ENCODE measurements around the gene B3GALT5.

B3GALT5 gene

GRCh38 chr21:39673163-39673562 lies 60.4 kb downstream of the B3GALT5 start:
- no peak overlapping the region for H3K4ac ChIP-seq (ENCODE audit: low read depth in 1 of 2, low read length in 2 of 2)
- no peak overlapping the region for H3K14ac ChIP-seq (ENCODE audit: low read length in 2 of 2)
- H2AFZ ChIP-seq (ENCODE audit: low read depth, low read length) = no peak overlapping the region
- peaks cover 13% of the 10 kb centered on the region for H3K79me1 ChIP-seq (replicated peaks; ENCODE audit: low read length, poor library complexity, severe bottlenecking)
- H3K36me3 ChIP-seq (ENCODE audit: control insufficient read depth in 1 of 2, insufficient read depth in 2 of 2, low read depth in 1 of 2, low read length in 2 of 2) = no peaks in the 10 kb centered on the region
- H3K9me3 ChIP-seq (ENCODE audit: control insufficient read depth, low read length) = no peaks in the 10 kb centered on the region
- no peak overlapping the region for H3K23ac ChIP-seq (ENCODE audit: low read length in 2 of 2)
- no peak overlapping the region for H4K8ac ChIP-seq (ENCODE audit: low read length)
- WGBS = 93% methylated on average over 9 of the region's 9 CpGs
- H2BK120ac ChIP-seq (ENCODE audit: low read depth, low read length) = no peak overlapping the region
- H3K18ac ChIP-seq (ENCODE audit: low read depth in 1 of 2, low read length in 2 of 2) = no peak overlapping the region
- no peak for DNase-seq
- no peak overlapping the region for H3K4me2 ChIP-seq (ENCODE audit: low read length, poor library complexity, severe bottlenecking)
- H2AK5ac ChIP-seq (ENCODE audit: low read length, severe bottlenecking) = no peak overlapping the region
- H2BK12ac ChIP-seq (ENCODE audit: low read length in 2 of 2) = no peak overlapping the region
- peaks cover 21% of the 10 kb centered on the region for H3K4me1 ChIP-seq (ENCODE audit: control insufficient read depth, insufficient read depth, low read depth, low read length)
- no peak overlapping the region for H4K91ac ChIP-seq (ENCODE audit: low read length)
- H3K27me3 ChIP-seq (ENCODE audit: control insufficient read depth in 1 of 2, insufficient read depth in 1 of 2, low read length in 2 of 2) = peaks cover 0 to 3% of the 10 kb centered on the region in 2 experiments
- H3K9ac ChIP-seq (ENCODE audit: low read length) = no peak overlapping the region
- no peak overlapping the region for H3K27ac ChIP-seq (ENCODE audit: low read length, poor library complexity, severe bottlenecking)
- no peak overlapping the region for H3K4me3 ChIP-seq (ENCODE audit: insufficient read depth in 1 of 2, low read depth in 1 of 2, low read length in 2 of 2)
- no peak overlapping the region for H2BK5ac ChIP-seq (ENCODE audit: low read depth, low read length, poor library complexity, severe bottlenecking)
- no peak overlapping the region for H2BK15ac ChIP-seq (ENCODE audit: low read depth, poor library complexity, severe bottlenecking)

GRCh38 chr21:39673736-39674135 lies 61.0 kb downstream of the B3GALT5 start:
- Histone ChIP-seq H2BK15ac (ENCODE audit: low read depth, poor library complexity, severe bottlenecking) (no peak overlapping the region), H3K14ac (ENCODE audit: low read length in 2 of 2) (no peak overlapping the region)
- 95% methylated on average over 11 of the region's 11 CpGs for WGBS

DNA sequence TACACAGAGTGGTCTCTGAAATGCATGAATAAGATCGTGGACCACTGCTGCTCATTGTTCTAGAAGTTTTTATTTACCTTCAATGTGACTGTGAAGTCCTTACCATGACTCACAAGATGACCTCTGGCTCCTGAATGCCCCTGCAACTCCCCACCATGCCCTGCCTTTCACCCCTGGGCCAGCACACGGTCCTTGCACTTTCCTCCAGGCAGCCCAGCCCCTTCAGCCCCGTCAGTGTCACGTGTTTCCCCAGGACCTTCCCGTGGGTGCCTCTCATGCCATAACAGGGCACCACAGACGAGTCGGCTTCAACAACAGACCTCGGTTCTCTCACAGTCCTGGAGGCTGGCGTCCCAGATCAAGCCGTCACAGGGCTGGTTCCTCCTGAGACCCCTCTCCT lies 62.1 kb downstream of the B3GALT5 start:
- no peak overlapping the region for H3K23ac ChIP-seq (ENCODE audit: low read length in 2 of 2)
- H3K79me1 ChIP-seq (replicated peaks; ENCODE audit: low read length, poor library complexity, severe bottlenecking) = peaks cover 3% of the 10 kb centered on the region
- peaks cover 0 to 3% of the 10 kb centered on the region in 2 experiments for H3K27me3 ChIP-seq (ENCODE audit: control insufficient read depth in 1 of 2, insufficient read depth in 1 of 2, low read length in 2 of 2)
- peak overlapping the region; percentile 53 for H4K91ac ChIP-seq (ENCODE audit: low read length)
- H2BK12ac ChIP-seq (ENCODE audit: low read length in 2 of 2) = peak overlapping the region; percentile 17 to 46
- H3K36me3 ChIP-seq (ENCODE audit: control insufficient read depth in 1 of 2, insufficient read depth in 2 of 2, low read depth in 1 of 2, low read length in 2 of 2) = no peaks in the 10 kb centered on the region
- H3K27ac ChIP-seq (ENCODE audit: low read length, poor library complexity, severe bottlenecking) = no peak overlapping the region
- peaks cover 13% of the 10 kb centered on the region for H3K4me1 ChIP-seq (ENCODE audit: control insufficient read depth, insufficient read depth, low read depth, low read length)
- H3K18ac ChIP-seq (ENCODE audit: low read depth in 1 of 2, low read length in 2 of 2) = no peak overlapping the region
- H3K4me2 ChIP-seq (ENCODE audit: low read length, poor library complexity, severe bottlenecking) = no peak overlapping the region
- no peak for DNase-seq
- H3K9me3 ChIP-seq (ENCODE audit: control insufficient read depth, low read length) = no peaks in the 10 kb centered on the region
- no peak overlapping the region for H2BK15ac ChIP-seq (ENCODE audit: low read depth, poor library complexity, severe bottlenecking)
- no peak overlapping the region for H3K9ac ChIP-seq (ENCODE audit: low read length)
- H3K4me3 ChIP-seq (ENCODE audit: insufficient read depth in 1 of 2, low read depth in 1 of 2, low read length in 2 of 2) = no peak overlapping the region
- no peak overlapping the region for H3K14ac ChIP-seq (ENCODE audit: low read length in 2 of 2)
- no peak overlapping the region for H2AFZ ChIP-seq (ENCODE audit: low read depth, low read length)
- WGBS = 86% methylated on average over 10 of the region's 10 CpGs
- no peak overlapping the region for H2AK5ac ChIP-seq (ENCODE audit: low read length, severe bottlenecking)
- no peak overlapping the region for H4K8ac ChIP-seq (ENCODE audit: low read length)
- no peak overlapping the region for H2BK5ac ChIP-seq (ENCODE audit: low read depth, low read length, poor library complexity, severe bottlenecking)
- no peak overlapping the region for H3K4ac ChIP-seq (ENCODE audit: low read depth in 1 of 2, low read length in 2 of 2)
- no peak overlapping the region for H2BK120ac ChIP-seq (ENCODE audit: low read depth, low read length)

More at GRCh38 chr21:39673736-39674135, 61.0 kb downstream of the B3GALT5 start:
- Histone ChIP-seq H3K23ac (ENCODE audit: low read length in 2 of 2) (no peak overlapping the region), H3K79me1 (replicated peaks; ENCODE audit: low read length, poor library complexity, severe bottlenecking) (peaks cover 9% of the 10 kb centered on the region), H2AK5ac (ENCODE audit: low read length, severe bottlenecking) (no peak overlapping the region), H4K8ac (ENCODE audit: low read length) (no peak overlapping the region), H3K9me3 (ENCODE audit: control insufficient read depth, low read length) (no peaks in the 10 kb centered on the region), H3K27ac (ENCODE audit: low read length, poor library complexity, severe bottlenecking) (no peak overlapping the region), H3K4me3 (ENCODE audit: insufficient read depth in 1 of 2, low read depth in 1 of 2, low read length in 2 of 2) (no peak overlapping the region), H3K4me2 (ENCODE audit: low read length, poor library complexity, severe bottlenecking) (no peak overlapping the region), H2AFZ (ENCODE audit: low read depth, low read length) (no peak overlapping the region), H4K91ac (ENCODE audit: low read length) (no peak overlapping the region), H3K4me1 (ENCODE audit: control insufficient read depth, insufficient read depth, low read depth, low read length) (peaks cover 18% of the 10 kb centered on the region), H2BK120ac (ENCODE audit: low read depth, low read length) (no peak overlapping the region), H3K18ac (ENCODE audit: low read depth in 1 of 2, low read length in 2 of 2) (no peak overlapping the region), H3K27me3 (ENCODE audit: control insufficient read depth in 1 of 2, insufficient read depth in 1 of 2, low read length in 2 of 2) (peaks cover 0 to 3% of the 10 kb centered on the region in 2 experiments), H2BK12ac (ENCODE audit: low read length in 2 of 2) (no peak overlapping the region), H3K36me3 (ENCODE audit: control insufficient read depth in 1 of 2, insufficient read depth in 2 of 2, low read depth in 1 of 2, low read length in 2 of 2) (no peaks in the 10 kb centered on the region), H3K4ac (ENCODE audit: low read depth in 1 of 2, low read length in 2 of 2) (no peak overlapping the region), H2BK5ac (ENCODE audit: low read depth, low read length, poor library complexity, severe bottlenecking) (no peak overlapping the region), H3K9ac (ENCODE audit: low read length) (no peak overlapping the region)
- DNase-seq = no peak

DNA sequence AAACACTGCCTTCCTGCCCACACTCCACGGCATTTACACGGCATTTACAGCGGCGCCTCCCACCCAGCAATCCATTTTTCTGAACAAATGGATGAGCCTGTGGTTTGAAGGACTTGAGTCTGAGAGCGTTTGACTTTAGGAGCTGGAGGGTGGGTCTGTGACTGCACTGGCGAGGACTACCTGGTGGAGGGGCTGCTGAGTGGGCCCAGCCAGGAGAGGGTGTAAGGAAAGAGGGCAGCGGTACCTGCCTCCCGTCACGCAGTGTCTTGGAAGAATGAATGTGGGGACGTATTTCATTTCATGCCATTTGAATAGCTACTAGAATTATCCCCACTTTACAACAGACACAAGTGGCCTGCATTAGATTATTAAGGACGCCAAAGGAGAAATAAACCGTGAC lies 62.9 kb downstream of the B3GALT5 start:
- no peak overlapping the region for H3K4ac ChIP-seq (ENCODE audit: low read depth in 1 of 2, low read length in 2 of 2)
- no peak overlapping the region for H2AFZ ChIP-seq (ENCODE audit: low read depth, low read length)
- H4K8ac ChIP-seq (ENCODE audit: low read length) = peak overlapping the region; percentile 45
- H2BK120ac ChIP-seq (ENCODE audit: low read depth, low read length) = no peak overlapping the region
- WGBS = 88% methylated on average over 10 of the region's 12 CpGs
- H3K27ac ChIP-seq (ENCODE audit: low read length, poor library complexity, severe bottlenecking) = no peak overlapping the region
- no peak for DNase-seq
- no peak overlapping the region for H3K23ac ChIP-seq (ENCODE audit: low read length in 2 of 2)
- H2BK5ac ChIP-seq (ENCODE audit: low read depth, low read length, poor library complexity, severe bottlenecking) = no peak overlapping the region
- H3K18ac ChIP-seq (ENCODE audit: low read depth in 1 of 2, low read length in 2 of 2) = no peak overlapping the region
- no peaks in the 10 kb centered on the region for H3K9me3 ChIP-seq (ENCODE audit: control insufficient read depth, low read length)
- H2BK15ac ChIP-seq (ENCODE audit: low read depth, poor library complexity, severe bottlenecking) = peak overlapping the region; percentile 62
- H4K91ac ChIP-seq (ENCODE audit: low read length) = peak overlapping the region; percentile 79
- H2AK5ac ChIP-seq (ENCODE audit: low read length, severe bottlenecking) = peak overlapping the region; percentile 14
- H3K4me3 ChIP-seq (ENCODE audit: insufficient read depth in 1 of 2, low read depth in 1 of 2, low read length in 2 of 2) = no peak overlapping the region
- H2BK12ac ChIP-seq (ENCODE audit: low read length in 2 of 2) = peak overlapping the region; percentile 59 to 67
- H3K14ac ChIP-seq (ENCODE audit: low read length in 2 of 2) = no peak overlapping the region
- H3K36me3 ChIP-seq (ENCODE audit: control insufficient read depth in 1 of 2, insufficient read depth in 2 of 2, low read depth in 1 of 2, low read length in 2 of 2) = no peaks in the 10 kb centered on the region
- peaks cover 3% of the 10 kb centered on the region for H3K79me1 ChIP-seq (replicated peaks; ENCODE audit: low read length, poor library complexity, severe bottlenecking)
- H3K27me3 ChIP-seq (ENCODE audit: control insufficient read depth in 1 of 2, insufficient read depth in 1 of 2, low read length in 2 of 2) = no peaks in the 10 kb centered on the region
- no peak overlapping the region for H3K4me2 ChIP-seq (ENCODE audit: low read length, poor library complexity, severe bottlenecking)
- H3K9ac ChIP-seq (ENCODE audit: low read length) = no peak overlapping the region
- H3K4me1 ChIP-seq (ENCODE audit: control insufficient read depth, insufficient read depth, low read depth, low read length) = peaks cover 7% of the 10 kb centered on the region

Data from mesenchymal stem cell (in vitro differentiated cells and primary cell).